Raji (cell line): ENCODE results near the gene COQ7.

Experiments
- POLR2A ChIP-seq: IDR thresholded peaks from 2 replicates; pipeline ENCODE4 v1.6.1; 2011; ENCODE audit warnings: low read depth, low read length, control low read depth; ENCODE audit not compliant: insufficient read depth

Gene COQ7

GRCh38 chr16:19077879-19078278, 10.5 kb downstream of the COQ7 start:
- TF ChIP-seq POLR2A = no peak

DNA sequence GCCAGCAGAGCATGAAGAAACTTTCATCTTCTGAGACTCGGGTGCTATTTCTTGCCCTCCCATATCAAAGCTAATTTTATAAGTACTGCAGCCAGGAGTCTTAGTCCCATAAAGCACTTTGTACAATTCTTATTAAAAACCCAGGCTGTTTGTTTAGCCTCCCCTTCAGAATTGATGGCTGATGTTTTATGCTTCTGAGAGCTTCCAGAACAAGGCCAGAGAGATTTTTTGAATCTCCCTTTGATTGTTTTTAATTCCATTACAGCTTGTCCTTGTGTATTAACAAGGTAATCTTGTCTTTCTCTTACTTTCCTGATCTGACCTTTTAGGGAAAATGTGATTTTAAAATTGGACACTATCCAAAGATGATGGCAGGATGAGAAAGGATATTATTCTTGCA, 16.3 kb downstream of the COQ7 start:
- TF ChIP-seq POLR2A = no peak

DNA sequence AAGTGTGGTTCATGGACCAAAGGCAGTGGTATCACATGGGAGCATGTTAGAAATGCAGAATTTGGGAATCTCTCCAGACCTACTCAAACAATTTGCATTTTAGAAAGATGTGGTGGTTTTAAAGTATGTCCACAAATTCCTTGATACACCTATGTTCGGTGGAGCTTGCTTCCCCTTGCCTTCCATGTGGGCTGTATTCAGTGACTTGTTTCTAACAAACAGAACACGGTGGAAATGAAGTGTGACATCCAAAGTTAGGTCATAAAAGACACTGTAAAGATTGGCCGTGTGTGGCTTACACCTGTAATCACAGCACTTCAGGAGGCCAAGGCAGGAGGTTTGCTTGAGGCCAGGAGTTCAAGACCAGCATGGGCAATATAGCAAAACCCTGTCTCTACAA, 16.7 kb downstream of the COQ7 start:
- no peak for TF ChIP-seq POLR2A

- no peak for TF ChIP-seq POLR2A
These were observed 17.5 kb downstream of the COQ7 start for GRCh38 chr16:19084879-19085278.

- no peak for TF ChIP-seq POLR2A
These were observed 18.3 kb downstream of the COQ7 start for GRCh38 chr16:19085679-19086200.

DNA sequence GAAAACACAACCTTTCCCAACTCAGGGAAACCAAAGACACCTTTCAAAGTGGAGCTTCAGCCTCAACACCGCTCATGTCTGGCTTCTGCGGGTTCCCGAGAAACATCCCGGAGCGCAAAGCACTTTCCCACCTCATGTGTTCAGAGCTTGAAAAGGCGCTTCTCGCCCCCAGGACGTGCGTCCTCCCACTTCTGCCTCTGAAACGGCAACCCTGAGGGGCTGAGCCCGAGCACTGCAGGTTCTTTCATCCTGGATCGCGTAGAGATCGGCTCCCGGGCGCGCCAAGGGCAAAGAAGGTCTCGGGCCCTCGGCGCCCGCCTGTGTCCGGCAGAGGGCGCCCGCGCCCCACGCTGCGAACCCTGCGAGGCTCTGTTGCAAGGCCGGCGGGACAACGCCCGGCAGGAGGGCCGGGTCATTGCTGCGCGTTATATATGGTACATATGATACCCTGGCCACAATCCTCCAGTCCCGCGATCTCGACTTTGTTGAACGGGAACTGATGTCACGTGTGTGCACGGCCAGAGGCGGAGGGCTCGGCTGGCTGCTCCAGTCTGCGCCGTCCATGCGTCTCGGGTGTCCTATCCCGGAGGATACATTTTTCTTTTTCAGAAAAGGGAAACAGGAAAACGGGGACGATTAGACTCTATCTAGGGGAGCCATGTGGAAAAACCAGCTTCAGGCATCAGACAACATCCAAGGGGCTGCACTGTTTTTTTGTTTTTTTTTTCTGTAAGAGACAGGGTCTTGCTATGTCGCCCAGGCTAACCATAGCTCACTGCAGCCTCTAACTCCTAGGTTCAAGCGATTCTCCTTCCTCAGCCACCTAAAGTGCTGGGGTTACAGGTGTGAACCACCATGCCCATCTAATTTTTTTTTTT, 19.1 kb downstream of the COQ7 start:
- no peak for TF ChIP-seq POLR2A

DNA sequence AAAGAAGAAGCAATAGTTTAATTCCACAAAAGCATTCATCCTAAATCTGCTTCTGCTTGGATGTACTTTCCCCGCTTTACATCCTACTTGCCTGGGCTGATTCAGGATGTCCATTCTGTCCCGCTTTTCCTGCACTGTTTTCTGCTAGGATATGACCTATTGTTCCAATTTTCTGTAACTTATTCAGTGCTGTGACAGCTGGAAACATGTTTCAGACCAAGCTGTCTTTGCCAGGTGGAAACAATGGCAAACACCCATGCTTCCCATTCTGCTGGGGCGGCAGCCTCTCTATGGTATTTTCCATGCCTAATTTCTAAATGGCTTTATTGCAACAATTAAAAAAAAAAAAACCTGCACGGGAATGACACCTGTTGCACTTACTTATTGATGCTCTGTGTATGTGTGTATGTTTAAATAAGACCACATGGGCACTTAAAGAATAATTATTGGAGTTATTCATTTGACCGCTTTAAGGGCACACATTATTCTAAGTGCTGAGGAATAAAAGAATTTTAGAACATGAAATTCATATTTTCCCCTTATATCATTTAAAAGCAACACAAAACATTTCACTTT, 21.0 kb downstream of the COQ7 start:
- no peak for TF ChIP-seq POLR2A

- no peak for TF ChIP-seq POLR2A
These were observed 22.1 kb downstream of the COQ7 start for GRCh38 chr16:19089410-19089955.

- no peak for TF ChIP-seq POLR2A
These were observed 23.5 kb downstream of the COQ7 start for GRCh38 chr16:19090916-19091315.

DNA sequence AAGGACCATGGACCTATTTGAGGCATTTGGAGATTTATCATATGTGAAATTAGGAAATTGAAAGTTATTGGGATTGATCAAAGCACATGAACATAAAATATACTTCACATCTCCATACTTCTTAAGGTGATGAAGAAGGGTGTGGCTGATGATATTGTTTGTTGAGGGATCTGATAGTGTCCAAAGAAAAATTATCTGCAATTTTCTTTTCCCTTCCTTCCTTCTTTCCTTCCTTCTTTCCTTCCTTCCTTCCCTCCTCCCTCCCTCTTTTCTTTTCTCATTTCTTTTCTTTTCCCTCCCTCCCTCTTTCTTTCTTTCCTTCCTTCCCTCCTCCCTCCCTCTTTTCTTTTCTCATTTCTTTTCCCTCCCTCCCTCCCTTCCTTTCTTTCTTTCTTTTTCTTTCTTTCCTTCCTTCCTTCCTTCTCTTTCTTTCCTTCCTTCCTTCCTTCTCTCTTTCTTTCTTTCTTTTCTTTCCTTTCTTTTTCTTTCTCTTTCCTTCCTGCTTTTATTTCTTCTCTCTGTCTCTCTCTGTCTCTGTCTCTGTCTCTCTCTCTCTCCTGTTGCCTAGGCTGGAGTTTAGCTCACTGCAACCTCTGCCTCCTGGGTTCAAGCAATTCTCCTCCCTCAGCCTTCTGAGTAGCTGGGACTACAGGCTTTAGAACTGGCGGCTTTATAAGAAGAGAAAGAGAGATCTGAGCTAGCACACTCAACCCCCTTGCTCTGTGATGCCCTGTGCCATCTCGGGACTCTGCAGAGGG, 25.4 kb downstream of the COQ7 start:
- TF ChIP-seq POLR2A = no peak

DNA sequence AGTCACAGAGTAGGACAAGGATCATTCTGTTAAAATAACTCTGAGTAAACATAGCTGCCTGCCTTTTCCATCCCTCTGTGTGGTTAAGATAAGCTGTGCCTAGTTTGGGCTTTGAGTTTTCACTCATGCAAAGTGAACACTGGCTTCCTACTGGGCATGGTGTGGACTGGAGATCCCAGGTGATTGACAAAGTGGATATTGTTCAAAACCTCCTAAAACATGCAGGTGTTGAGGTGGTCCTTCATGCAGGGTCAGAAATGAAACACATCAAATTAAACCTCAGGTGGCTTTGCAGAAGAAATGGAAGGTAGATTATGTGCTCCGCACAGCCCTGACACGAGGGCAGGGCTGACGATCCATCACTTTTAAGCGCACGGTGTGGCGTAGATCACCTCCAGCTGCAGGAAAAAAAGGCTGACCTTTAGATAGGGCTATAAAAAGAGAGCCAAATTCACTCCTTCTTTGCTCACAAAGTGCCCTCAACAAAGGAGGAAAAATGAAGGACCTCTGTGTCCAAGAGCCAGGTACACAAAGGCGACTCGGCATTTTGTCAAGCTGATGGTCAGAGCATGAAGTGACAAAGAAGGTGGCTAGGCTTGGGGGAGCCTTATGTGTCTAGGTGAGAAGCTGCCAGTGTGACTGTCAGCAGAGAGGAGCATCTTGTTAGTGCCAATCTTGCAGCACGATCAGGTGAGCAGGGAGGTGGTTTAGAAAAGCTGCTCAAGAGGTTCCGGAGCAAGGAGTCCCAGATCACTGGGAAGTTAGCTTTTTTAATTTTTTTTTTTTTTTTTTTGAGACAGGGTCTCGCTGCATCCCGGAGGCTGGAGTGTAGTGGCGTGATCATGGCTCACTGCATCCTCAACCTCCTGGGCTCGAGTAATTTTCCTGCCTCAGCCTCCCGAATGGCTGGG, 26.5 kb downstream of the COQ7 start:
- no peak for TF ChIP-seq POLR2A

- no peak for TF ChIP-seq POLR2A
These were observed 27.3 kb downstream of the COQ7 start for GRCh38 chr16:19094542-19095365.

GRCh38 chr16:19095654-19096053, 28.2 kb downstream of the COQ7 start:
- no peak for TF ChIP-seq POLR2A
